HCT116 (cell line): ENCODE results near the gene ZNF532. TPM values are rescaled to one million over a fixed set of nuclear protein-coding genes. Genes with fewer than 3 reads are reported as not detected.

Experiments used
- ATAC-seq: fragments of 200-7000 bp; cut with Tn5 transposase; 2 replicates; pipeline ENCODE4 v1.9.1; 2020; ENCODE audit warnings: mild to moderate bottlenecking, moderate library complexity
- BruUV-seq: library from RNA; stranded (reverse); fragments of 400-500 nt; replicated peaks from 2 replicates; lab custom pipeline; 2021; lab: Mats Ljungman, UMichigan
- CTCF ChIA-PET: fragments of 300-600 bp; sonication (Branson Sonifier 250); formaldehyde crosslinking; loops from one replicate; lab custom pipeline; 2021; ENCODE audit warnings: antibody characterized with exemption; lab: Charles Lee
- POLR2A ChIA-PET: fragments of 300-600, 350-600 bp; sonication (Branson Sonifier 250); formaldehyde crosslinking; loops from one replicate; lab custom pipeline; 2021; ENCODE audit warnings: antibody characterized with exemption; lab: Charles Lee
- RAD21 ChIA-PET, 2 experiments: fragments of 300-600 bp; sonication (Branson Sonifier 250); formaldehyde crosslinking; loops; one replicate each; lab custom pipeline; 2023; ENCODE audit warnings: low total read pairs in 2 of 2; ENCODE audit not compliant: uncharacterized antibody in 2 of 2, unreplicated experiment in 2 of 2, low non-redundant PET in 1 of 2; lab: Charles Lee
- DNase-seq: peaks from one replicate; pipeline ENCODE4 v3.0.0-alpha.2; 2010; ENCODE audit warnings: low read depth, low spot score
- H2AFZ ChIP-seq: fragments of 200-600 bp; shearing (Covaris generic), sonication (generic); 2 replicates; pipeline ENCODE4 v1.6.1; 2017; ENCODE audit warnings: low read depth, mixed run types, mixed read lengths, antibody characterized with exemption, low read length; ENCODE audit not compliant: poor library complexity, severe bottlenecking
- H3K27ac ChIP-seq: 2 replicates; pipeline ENCODE4 v1.5.1; 2012; ENCODE audit warnings: low read depth, low read length
- H3K27me3 ChIP-seq: fragments of 200-600 bp; sonication (generic); 2 replicates; pipeline ENCODE4 v1.6.1; 2016; ENCODE audit warnings: mixed run types, low read length, mixed read lengths; ENCODE audit not compliant: insufficient read depth
- H3K36me3 ChIP-seq, 2 experiments: fragments of 200-500 bp in 1 of 2; fragments of 200-600 bp in 1 of 2; sonication (Bioruptor generic) in 1 of 2; sonication (generic) in 1 of 2; 2 replicates each; pipeline versions ENCODE4 v1.5.1 to v1.6.1; 2014 to 2016; ENCODE audit warnings: low read length in 2 of 2, inconsistent platforms in 1 of 2, mixed read lengths in 1 of 2, mixed run types in 1 of 2; ENCODE audit not compliant: insufficient read depth in 2 of 2, control insufficient read depth in 1 of 2
- H3K4me1 ChIP-seq, 2 experiments: fragments of 200-600 bp in 1 of 2; sonication (generic) in 1 of 2; 2 replicates each; pipeline versions ENCODE4 v1.5.1 to v1.6.1; 2012 to 2017; ENCODE audit warnings: low read length in 2 of 2, inconsistent platforms in 1 of 2, mild to moderate bottlenecking in 1 of 2, mixed read lengths in 1 of 2, mixed run types in 1 of 2, moderate library complexity in 1 of 2; ENCODE audit not compliant: insufficient read depth in 2 of 2, control insufficient read depth in 1 of 2
- H3K4me2 ChIP-seq: fragments of 200-600 bp; sonication (generic); 2 replicates; pipeline ENCODE4 v1.6.1; 2017; ENCODE audit warnings: mixed run types, low read length, mixed read lengths
- H3K4me3 ChIP-seq, 2 experiments: fragments of 200-600 bp in 1 of 2; sonication (generic) in 1 of 2; replicated peaks in 1 of 2; 2 replicates each; pipeline ENCODE4 v1.5.1; 2011 to 2016; ENCODE audit warnings: low read length in 2 of 2, control low read depth in 1 of 2, low read depth in 1 of 2, mild to moderate bottlenecking in 1 of 2, mixed read lengths in 1 of 2, mixed run types in 1 of 2
- H3K79me2 ChIP-seq: fragments of 200-600 bp; sonication (generic); 2 replicates; pipeline ENCODE4 v1.6.1; 2017; ENCODE audit warnings: mild to moderate bottlenecking, mixed run types, low read length, moderate library complexity, mixed read lengths; ENCODE audit not compliant: insufficient read depth
- H3K9ac ChIP-seq: fragments of 200-600 bp; sonication (generic); 2 replicates; pipeline ENCODE4 v1.6.1; 2016; ENCODE audit warnings: low read length, mixed read lengths
- H3K9me2 ChIP-seq: fragments of 200-600 bp; sonication (generic), shearing (Covaris generic); 2 replicates; pipeline ENCODE4 v1.6.1; 2017; ENCODE audit warnings: mixed run types, mild to moderate bottlenecking, moderate library complexity; ENCODE audit not compliant: insufficient read depth
- H3K9me3 ChIP-seq, 2 experiments: fragments of 200-500 bp in 1 of 2; fragments of 200-600 bp in 1 of 2; sonication (Bioruptor generic) in 1 of 2; sonication (generic) in 1 of 2; 2 replicates each; pipeline ENCODE4 v1.6.1; 2014 to 2017; ENCODE audit warnings: low read length in 2 of 2, mixed read lengths in 2 of 2, inconsistent platforms in 1 of 2, low read depth in 1 of 2, mild to moderate bottlenecking in 1 of 2, mixed run types in 1 of 2, moderate library complexity in 1 of 2; ENCODE audit not compliant: control insufficient read depth in 1 of 2, insufficient read depth in 1 of 2
- H4K20me1 ChIP-seq: fragments of 200-600 bp; sonication (generic), shearing (Covaris generic); 2 replicates; pipeline ENCODE4 v1.6.1; 2017; ENCODE audit warnings: mixed run types, mild to moderate bottlenecking, moderate library complexity; ENCODE audit not compliant: insufficient read depth
- CEBPB ChIP-seq: IDR thresholded peaks from 2 replicates; pipeline ENCODE4 v1.6.1; 2012; ENCODE audit warnings: low read depth
- ELF1 ChIP-seq: IDR thresholded peaks from 2 replicates; pipeline ENCODE4 v1.6.1; 2012; ENCODE audit warnings: low read depth, borderline replicate concordance
- EZH2 ChIP-seq: fragments of 200-600 bp; sonication (generic); IDR thresholded peaks from 2 replicates; pipeline ENCODE4 v1.6.1; 2017; ENCODE audit warnings: antibody characterized with exemption, mixed run types
- FOSL1 ChIP-seq: IDR thresholded peaks from 2 replicates; pipeline ENCODE4 v1.6.1; 2012; ENCODE audit warnings: low read depth
- JUND ChIP-seq: IDR thresholded peaks from 2 replicates; pipeline ENCODE4 v1.6.1; 2012
- SIN3A ChIP-seq: IDR thresholded peaks from 2 replicates; pipeline ENCODE4 v1.6.1; 2012; ENCODE audit warnings: low read depth
- SRF ChIP-seq: IDR thresholded peaks from 2 replicates; pipeline ENCODE4 v1.6.1; 2012; ENCODE audit warnings: low read depth
- YY1 ChIP-seq: IDR thresholded peaks from 2 replicates; pipeline ENCODE4 v1.6.1; 2011; ENCODE audit warnings: low read length, low read depth, moderate library complexity, mild to moderate bottlenecking; ENCODE audit not compliant: insufficient replicate concordance; ENCODE audit errors: extremely low read depth
- intact Hi-C: fragments of 100-400 bp; cut with micrococcal nuclease; formaldehyde crosslinking; loops from 2 replicates; pipeline ENCODE4 v1.10.0; 2022
- total RNA-seq: library from RNA; stranded (reverse); gene quantifications from one replicate; pipeline ENCODE4 v1.2.1, GENCODE V29; 2021; ENCODE audit not compliant: unreplicated experiment

The ZNF532 gene
- total RNA-seq, 1 experiment from 2014 or later: 11.6 TPM

GRCh38 chr18:58970943-58971790, 106.5 kb downstream of the ZNF532 start:
- no peaks in the 10 kb centered on the region for H3K9me3 ChIP-seq
- ChIA-PET CTCF (no interaction called here), RAD21 (no interaction called here), POLR2A (no interaction called here)
- no peaks in the 10 kb centered on the region for H3K27me3 ChIP-seq
- H3K4me3 ChIP-seq: no peak overlapping the region
- no peak overlapping the region for H3K27ac ChIP-seq
- intact Hi-C loops: no loop called here
- H4K20me1 ChIP-seq: no peaks in the 10 kb centered on the region
- no peak for TF ChIP-seq ELF1
- no peak for TF ChIP-seq FOSL1
- no peak for TF ChIP-seq CEBPB
- no peak for TF ChIP-seq YY1
- no peaks in the 10 kb centered on the region for H3K36me3 ChIP-seq
- H3K79me2 ChIP-seq: no peaks in the 10 kb centered on the region
- no peak for ATAC-seq
- H3K4me2 ChIP-seq: no peak overlapping the region
- H3K9ac ChIP-seq: no peak overlapping the region
- H3K4me1 ChIP-seq: no peaks in the 10 kb centered on the region
- H2AFZ ChIP-seq: no peak overlapping the region
- no TSS peak for BruUV-seq
- no peaks in the 10 kb centered on the region for H3K9me2 ChIP-seq
- no peak for DNase-seq

- RAD21 ChIA-PET: no interaction called here
- CTCF ChIA-PET: no interaction called here
- Histone ChIP-seq H3K36me3 (no peaks in the 10 kb centered on the region), H3K4me1 (no peaks in the 10 kb centered on the region), H2AFZ (no peak overlapping the region), H3K9ac (no peak overlapping the region), H3K27me3 (no peaks in the 10 kb centered on the region), H3K4me2 (no peak overlapping the region), H4K20me1 (no peaks in the 10 kb centered on the region), H3K4me3 (no peak overlapping the region), H3K79me2 (no peaks in the 10 kb centered on the region), H3K27ac (no peak overlapping the region), H3K9me2 (no peaks in the 10 kb centered on the region), H3K9me3 (no peaks in the 10 kb centered on the region)
- DNase-seq (no peak), ATAC-seq (no peak)
- no TSS peak for BruUV-seq
- intact Hi-C loops: no loop called here
- POLR2A ChIA-PET: no interaction called here
- TF ChIP-seq EZH2: no peak
- TF ChIP-seq SRF: no peak
- no peak for TF ChIP-seq JUND
- TF ChIP-seq SIN3A: no peak
Observed at GRCh38 chr18:58975296-58975695, 110.6 kb downstream of the ZNF532 start.
